Peyer's patch (tissue), 4 donors: ENCODE results near the gene OST4.

Experiments
- CTCF ChIP-seq, 6 experiments: fragments of 450-650 bp in 4 of 6; fragments of 200-600 bp in 2 of 6; sonication (generic) in 1 of 6; IDR thresholded peaks; one replicate each; pipeline ENCODE4 v1.5.1; 2017 to 2019; ENCODE audit warnings: antibody characterized with exemption in 6 of 6, mild to moderate bottlenecking in 3 of 6, moderate library complexity in 1 of 6
- POLR2A ChIP-seq, 2 donors: fragments of 450-650 bp; IDR thresholded peaks; one replicate each; pipeline ENCODE4 v1.5.1; 2017; ENCODE audit warnings: antibody characterized with exemption in 2 of 2, mild to moderate bottlenecking in 2 of 2, moderate library complexity in 2 of 2

DNA sequence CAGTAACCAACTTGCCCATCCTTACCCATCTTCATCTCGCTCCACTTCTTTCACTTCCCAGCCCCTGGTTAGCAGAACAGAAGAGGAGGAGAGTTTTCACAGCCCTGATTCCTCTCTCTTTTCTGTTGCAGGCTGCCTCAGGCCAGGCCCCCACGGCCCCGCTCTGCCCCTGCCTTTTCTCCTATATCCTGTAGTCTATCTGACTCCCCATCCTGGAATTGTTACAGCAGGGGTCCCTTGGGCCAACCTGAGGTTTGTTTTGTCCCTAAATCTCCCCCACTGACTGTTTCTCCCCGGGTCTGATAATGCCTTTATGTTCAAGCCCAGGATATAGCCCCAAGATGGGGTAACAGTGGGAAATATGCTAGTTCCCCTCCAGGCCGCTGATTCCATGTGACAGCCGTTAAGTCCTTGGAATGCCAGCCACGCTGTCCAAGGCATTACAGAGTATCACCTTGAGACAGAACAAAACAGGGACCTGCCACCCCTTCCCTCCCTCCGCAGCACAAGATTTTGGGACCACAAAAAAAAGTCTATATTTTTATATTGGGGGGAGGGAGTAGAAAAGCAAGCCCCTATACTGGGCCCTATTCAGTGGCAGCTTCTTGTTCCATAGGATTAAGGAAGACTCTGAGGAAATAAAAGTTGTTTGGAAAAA lies 1.4 kb downstream of the OST4 start:
- TF ChIP-seq CTCF (IDR thresholded peaks at IDR 0.05): no peak
- TF ChIP-seq POLR2A (IDR thresholded peaks at IDR 0.05): no peak
